HG03442 (cell line): ENCODE data around the gene PDE3B.
A peak's percentile ranks its signal among the peaks of the same experiment; 100 is the strongest.
"Not testable (repeated sequence)": the region's sequence is repeated elsewhere in the genome, so short reads cannot be mapped to it uniquely, and the experiment has no call there.

Source experiments
- ATAC-seq: cut with Tn5 transposase; IDR thresholded peaks from one replicate; pipeline ENCODE4 v1.9.1; 2021; ENCODE audit warnings: mild to moderate bottlenecking, moderate library complexity; ENCODE audit not compliant: unreplicated experiment

The PDE3B gene

DNA sequence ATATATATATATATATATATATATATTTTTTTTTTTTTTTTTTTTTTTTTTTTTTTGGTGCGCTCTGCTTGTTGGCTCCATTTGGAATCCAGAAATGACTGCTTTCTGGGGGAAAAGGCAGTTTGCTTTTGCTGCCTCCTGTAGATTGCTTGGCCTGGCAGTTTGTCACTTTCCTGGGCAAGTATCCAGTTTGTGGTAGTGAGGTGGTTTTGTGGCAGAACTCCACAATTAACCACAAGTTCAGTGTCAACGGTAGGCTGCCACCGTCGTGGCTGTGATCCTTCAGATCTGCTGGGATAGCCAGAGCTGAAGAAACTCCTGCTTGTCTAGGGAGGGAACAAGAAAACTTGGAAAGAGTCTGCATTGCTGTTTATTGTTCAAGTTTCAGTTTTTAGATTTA, 5.0 kb upstream of the PDE3B start:
- ATAC-seq, result no peak

DNA sequence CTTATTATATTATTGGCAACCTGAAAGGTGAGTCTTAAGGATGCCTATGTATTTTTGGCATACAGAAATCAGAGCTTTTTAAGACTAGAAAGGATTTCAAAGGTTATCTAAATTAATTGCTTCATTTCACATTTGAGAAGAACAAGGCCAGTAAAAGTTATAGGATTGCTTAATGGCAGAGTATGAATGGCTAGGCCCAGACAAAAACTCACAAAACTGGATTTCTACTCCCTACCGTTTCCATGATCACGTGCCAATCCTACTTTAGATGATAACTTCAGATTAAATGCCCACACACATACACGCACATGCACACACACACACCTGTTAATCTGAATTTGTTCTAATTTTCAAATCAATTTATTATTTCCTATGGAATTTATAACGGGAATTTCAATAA, 1.8 kb upstream of the PDE3B start:
- ATAC-seq, result no peak

DNA sequence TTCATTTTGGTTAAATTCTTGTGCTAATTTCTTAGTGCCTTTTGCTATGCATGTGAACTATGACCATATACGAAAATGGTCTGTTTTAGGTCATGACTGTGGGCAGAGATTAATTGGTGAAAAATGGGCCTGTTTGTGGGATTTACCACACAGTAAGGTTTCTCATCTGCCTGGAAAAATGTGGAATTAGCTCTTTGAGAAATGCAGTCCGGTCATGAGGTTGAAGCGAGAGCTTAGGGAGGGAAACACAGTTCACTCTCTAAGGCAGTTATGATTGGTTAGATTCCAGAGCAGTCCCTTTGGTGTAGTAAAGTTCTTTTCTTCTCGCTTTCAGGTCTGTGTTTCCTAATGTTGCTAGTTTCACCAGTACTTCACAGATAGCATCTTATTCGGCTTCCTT, 1.2 kb upstream of the PDE3B start:
- no peak for ATAC-seq

DNA sequence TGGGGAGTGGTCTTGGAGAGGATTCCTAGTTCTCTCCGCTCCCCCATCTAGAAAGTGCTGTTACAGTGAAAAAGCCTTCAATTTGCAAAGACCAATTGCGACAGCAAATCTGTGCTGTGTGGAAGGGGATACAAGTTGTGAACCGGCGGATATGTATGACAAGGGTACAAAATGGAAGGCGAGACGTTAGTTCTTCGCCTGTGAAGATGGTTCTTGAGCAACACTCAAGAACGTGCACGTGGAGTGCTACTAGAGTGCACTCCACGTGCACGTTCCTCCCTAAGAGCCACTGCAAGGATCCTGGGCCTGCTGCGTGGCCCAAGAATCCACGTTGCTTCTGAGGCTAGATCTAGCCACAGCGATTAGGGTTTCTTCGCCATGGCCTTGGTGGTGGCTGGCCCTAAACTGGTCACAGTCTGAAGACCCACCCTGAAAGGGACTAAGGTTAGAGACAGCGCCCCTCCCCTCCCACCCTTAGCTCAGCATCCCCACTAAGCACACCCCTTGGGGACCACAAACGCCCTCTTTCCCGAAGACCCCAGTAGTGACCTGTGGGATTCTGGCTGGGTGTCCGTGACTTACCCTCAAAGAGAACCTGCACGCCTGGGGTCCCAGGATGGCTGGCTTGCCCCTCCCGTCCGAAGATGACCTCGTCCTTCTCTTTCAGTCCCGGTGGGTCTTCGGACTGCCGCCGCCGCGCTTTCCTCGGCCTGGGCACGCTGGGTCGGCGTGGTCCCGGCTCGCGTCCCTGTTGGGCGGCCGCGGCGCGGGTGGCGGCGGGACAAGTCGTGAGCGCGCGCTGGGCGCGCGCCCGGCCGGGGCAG, 519 bp upstream of the PDE3B start:
- no peak for ATAC-seq

DNA sequence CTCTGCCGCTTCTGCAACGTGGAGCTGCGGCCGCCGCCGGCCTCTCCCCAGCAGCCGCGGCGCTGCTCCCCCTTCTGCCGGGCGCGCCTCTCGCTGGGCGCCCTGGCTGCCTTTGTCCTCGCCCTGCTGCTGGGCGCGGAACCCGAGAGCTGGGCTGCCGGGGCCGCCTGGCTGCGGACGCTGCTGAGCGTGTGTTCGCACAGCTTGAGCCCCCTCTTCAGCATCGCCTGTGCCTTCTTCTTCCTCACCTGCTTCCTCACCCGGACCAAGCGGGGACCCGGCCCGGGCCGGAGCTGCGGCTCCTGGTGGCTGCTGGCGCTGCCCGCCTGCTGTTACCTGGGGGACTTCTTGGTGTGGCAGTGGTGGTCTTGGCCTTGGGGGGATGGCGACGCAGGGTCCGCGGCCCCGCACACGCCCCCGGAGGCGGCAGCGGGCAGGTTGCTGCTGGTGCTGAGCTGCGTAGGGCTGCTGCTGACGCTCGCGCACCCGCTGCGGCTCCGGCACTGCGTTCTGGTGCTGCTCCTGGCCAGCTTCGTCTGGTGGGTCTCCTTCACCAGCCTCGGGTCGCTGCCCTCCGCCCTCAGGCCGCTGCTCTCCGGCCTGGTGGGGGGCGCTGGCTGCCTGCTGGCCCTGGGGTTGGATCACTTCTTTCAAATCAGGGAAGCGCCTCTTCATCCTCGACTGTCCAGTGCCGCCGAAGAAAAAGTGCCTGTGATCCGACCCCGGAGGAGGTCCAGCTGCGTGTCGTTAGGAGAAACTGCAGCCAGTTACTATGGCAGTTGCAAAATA, 816 bp downstream of the PDE3B start:
- peak; percentile 46 for ATAC-seq

DNA sequence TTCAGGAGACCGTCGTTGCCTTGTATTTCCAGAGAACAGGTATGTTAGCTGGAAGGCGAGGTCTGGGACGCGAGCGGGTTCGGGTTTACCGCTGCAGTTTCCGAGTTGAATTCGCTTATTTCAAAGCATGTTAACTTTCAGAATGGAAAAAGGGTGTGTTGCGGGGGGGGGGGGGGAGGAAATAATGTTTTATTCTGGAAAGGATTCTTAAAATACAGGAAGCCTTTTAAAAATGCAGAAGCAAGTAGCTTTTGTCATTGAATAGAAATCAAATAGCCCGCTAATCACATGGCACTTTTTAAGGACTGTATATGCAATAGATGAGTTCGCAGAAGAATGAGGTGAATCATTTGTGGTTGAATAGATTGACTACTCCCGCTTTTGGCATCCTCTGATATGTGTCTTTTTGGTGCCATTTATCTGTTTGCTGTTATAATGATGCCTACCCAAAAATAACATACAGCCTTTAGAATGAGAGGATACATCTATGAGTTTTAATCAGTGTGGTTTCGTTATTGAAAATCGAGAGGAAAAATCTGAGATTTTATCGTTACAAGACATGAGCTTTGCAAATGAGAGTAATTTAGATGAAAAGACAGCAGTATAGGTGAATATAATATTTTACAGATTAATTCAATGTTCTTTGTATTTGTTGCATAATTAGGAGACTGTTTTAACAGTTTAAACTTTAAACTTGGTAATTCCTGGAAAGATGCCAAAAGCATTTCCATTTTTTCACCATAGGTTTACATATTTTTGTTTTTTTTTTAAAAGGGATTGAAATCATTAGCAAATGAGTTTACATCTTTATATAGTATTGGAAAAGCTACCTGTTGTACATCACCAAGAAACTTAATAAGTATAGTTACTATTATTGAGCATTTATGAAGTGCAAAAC, 1.7 kb downstream of the PDE3B start:
- ATAC-seq, result no peak

DNA sequence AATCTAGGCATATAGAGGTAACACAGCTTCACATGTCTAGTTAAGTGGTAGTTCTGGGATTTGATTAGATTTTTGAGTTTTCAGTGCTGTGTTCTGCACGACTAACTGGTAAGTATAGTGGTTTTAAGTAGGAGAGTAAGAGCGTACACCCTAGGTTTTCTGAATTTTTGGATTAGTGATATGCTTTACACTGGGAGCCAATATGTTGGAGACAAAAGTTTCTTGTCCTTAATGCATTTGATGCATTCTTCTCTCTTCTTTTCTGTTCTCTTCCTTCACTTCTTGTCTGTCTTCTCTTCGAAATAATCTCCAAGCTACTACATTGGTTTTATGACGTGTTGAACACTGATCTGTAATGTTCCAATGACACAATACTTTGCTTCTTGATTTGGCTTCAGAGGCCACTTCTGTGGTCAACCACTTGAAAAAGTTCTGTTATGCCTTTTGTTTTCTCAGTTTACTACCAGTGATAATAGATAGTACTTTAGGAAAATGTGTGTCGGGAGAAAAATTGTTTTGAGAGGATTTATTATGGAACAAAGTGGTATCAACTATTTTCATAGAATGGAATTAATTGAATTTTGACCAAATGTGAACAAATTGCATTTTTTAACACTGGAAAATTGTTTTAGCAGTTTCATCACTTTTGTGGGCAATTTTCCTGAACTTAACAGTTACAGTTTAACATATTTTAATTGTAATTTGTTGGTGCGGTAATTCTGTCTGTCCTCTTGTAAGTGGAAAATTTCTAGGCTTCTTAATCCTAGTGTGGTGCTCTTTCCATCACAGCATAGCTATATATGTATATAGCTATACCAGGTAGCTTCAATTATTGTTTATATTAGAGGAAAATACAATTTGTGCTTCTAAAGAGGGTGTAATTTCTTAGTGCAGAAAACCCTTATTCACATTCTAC, 2.6 kb downstream of the PDE3B start:
- ATAC-seq, result no peak

DNA sequence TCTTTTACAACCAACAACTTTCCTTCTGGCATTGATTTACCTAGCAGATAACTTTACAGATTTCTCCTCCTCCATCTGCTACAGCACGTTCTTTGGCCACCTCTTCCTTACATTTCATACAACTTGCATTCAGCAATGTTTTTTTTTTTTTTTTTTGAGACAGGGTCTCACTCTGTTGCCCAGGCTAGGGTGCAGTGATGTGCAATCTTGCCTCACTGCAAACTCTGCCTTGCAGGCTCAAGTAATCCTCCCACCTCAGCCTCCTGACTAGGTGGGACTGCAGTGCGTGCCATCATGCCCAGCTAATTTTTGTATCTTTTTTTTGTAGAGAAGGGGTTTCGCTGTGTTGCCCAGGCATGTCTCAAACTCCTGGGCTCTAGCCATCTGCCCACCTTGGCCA, 6.5 kb downstream of the PDE3B start:
- ATAC-seq, result no peak

DNA sequence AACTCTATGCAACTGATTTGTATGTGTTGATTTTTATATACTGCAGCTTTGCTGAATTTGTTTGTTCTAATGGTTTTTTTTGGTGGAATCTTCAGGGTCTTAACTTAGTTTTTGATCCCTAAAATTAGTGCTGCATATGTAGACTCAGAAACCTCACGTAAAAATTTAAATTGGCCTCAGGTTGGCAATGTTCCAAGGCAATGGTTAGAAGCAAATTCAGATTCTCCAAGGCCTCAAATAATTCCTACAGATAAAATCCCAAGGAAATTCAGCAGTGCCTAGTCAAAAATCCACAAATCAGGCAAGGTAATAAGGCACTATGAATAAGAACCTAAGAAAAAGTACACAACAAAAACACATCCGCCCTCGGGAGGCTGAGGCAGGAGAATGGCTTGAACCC, 9.5 kb downstream of the PDE3B start:
- no peak for ATAC-seq

DNA sequence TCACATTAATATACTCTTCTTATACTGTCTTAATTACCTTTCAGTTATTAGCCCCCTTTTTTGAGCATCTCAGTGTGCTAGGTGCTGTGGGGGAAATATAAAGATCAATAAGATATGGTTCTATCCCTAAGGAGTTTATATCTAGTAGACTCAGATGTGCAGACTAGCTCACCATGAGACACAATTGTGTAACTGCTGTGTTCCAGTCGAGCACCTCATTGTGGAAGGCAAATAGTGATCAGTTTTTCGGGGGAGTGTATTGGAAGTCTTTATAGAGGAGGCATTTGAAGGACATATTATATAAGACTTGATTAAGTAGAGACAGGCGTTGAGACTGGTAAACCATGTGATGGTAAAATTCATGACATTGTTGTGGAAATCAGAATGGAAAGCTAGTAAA, 11.8 kb downstream of the PDE3B start:
- ATAC-seq, result no peak

DNA sequence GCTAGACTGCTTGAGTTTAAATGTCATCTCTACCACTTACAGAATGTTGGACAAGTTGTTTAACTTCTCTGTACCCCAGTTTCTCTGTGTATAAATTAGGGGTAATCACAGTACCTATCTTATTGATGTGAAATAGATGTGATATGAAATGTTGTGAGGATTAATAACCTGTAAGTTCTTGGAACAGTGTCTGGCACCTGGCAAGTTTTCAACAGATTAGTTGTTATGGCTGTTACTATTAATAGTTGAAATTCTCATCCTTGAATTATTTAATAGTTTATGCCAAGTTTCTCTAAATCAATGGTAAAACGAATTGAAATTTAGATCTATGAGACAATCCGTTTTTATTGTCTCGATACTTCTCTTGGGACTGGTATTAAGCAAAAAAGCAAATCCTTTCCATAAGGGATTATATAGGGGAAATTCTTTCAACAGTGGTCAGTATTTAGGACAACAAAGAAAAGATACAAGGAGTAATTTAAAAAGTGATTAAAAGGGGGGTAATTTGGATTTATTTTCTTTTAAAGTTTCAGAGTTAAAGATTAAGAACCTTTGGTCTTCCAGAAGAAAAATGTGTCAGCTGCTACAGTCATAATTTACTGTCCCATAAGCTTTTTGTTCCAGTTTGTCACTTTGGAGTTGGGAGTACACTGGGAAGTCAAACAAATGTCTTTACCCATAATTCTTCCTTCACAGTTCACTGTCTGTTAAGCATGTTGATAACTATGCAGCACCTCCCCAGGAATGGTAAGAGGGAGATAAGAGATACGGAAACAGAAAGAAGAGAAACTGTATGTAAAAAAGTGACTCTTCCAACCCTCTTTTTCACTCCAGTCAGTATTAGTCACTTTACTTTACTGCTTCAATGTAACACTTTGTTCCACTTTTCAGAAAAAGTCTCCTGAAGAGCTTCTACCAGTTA, 13.2 kb downstream of the PDE3B start:
- no peak for ATAC-seq

DNA sequence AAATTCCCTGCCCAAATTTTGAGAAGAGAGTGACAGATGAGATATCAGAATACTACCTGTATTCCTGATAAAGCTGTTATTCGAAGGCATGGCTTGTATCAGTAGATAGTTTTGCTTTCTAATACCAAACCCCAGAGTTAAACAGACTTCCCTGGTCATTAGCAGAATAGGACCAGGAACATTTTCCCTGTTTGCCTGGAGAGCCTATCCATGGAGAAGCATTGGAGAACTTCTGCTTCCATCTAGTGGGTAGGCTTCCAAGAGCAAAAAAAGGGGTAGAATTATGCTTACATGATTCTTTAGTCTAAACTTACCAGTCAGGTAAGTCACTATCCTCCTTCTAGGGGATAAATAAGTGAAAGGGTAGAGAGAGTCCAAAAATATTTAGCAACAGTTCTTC, 14.2 kb downstream of the PDE3B start:
- ATAC-seq, result no peak

DNA sequence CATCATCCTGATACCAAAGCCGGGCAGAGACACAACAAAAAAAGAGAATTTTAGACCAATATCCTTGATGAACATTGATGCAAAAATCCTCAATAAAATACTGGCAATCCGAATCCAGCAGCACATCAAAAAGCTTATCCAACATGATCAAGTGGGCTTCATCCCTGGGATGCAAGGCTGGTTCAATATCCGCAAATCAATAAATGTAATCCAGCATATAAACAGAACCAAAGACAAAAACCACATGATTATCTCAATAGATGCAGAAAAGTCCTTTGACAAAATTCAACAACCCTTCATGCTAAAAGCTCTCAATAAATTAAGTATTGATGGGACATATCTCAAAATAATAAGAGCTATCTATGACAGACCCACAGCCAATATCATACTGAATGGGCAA, 21.3 kb downstream of the PDE3B start:
- not testable (repeated sequence) for ATAC-seq

DNA sequence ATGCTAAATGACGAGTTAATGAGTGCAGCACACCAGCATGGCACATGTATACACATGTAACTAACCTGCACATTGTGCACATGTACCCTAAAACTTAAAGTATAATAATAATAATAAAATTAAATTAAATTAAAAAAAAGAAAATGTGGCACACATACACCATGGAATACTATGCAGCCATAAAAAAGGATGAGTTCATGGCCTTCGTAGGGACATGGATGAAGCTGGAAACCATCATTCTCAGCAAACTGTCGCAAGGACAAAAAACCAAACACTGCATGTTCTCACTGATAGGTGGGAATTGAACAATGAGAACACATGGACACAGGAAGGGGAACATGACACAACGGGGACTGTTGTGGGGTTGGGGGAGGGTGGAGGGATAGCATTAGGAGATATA, 23.7 kb downstream of the PDE3B start:
- ATAC-seq, result not testable (repeated sequence)

DNA sequence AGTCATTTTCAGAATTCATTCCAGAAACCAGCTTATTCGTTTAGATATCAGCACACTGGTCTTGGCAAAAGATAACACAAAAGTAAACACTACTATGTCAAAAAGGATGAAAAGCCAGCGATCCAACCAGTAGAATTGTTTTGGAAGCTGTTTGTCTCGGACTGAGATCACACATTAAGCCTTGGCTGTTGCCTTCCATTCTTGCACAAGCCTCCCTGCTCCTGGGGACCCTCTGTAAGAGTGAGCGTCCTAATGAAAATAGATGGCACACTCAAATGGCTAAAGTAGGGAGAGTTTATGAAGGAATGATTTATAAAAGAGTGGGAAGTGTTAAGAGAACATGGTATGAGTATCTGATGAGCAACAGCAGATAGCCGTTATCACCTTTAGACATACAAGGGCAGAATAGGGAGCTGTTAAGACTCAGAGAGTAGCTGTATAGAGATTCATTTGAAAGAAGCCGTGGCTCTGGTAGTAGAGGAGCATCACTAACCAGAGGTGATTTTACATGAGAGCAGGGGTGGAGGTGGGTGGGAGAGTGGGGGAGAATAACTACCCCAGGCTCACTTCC, 25.2 kb downstream of the PDE3B start:
- no peak for ATAC-seq

DNA sequence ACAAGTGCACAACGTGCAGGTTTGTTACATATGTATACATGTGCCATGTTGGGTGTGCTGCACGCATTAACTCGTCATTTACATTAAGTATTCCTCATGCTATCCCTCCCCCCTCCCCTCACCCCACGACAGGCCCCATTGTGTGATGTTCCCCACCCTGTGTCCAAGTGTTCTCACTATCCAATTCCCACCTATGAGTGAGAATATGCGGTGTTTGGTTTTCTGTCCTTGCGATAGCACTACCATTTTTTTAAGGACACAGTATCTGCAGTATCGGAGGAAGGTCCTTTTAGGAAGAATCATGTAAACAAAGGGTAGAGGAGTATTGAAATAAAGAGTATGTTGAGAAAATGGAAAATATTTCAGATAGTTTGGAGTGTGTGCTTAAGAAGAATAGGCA, 25.9 kb downstream of the PDE3B start:
- ATAC-seq, result no peak

DNA sequence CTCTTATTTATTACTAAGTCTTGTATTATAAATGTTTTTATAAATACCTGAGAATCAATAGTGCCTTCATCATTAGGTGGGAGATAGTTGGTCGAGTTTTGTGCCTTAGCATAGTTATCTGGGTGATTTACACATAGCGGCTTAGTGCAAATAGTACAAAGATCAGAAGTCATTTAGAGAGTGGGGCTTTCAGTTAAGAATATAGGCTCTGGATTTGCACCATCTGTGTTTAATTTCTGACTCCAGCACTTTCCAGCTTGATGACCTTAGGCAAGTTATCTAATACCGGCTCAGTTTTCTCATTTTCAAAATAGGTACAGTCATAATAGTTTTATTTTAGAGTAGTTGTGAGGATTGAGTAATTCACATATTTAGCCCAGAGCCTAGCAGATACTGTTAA, 26.4 kb downstream of the PDE3B start:
- ATAC-seq, result no peak

DNA sequence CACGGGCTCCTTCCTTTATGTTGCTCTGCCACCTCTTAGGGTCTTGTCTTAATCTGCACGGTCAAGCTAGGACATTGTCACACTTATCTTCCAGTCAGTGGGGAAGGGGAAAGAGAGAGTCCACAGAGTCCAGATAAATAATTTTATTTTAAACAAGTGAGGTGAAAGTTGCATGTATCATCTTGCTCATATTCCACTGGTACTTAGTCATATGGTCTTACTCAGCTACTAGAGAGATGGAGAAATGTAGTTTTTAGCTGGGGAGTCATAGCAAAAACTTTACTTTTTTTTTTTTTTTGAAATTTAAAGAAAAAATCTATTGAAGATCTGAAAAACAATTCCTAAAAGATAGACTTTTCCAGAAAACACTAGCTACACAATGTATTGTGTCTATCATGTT, 29.0 kb downstream of the PDE3B start:
- ATAC-seq, result no peak

DNA sequence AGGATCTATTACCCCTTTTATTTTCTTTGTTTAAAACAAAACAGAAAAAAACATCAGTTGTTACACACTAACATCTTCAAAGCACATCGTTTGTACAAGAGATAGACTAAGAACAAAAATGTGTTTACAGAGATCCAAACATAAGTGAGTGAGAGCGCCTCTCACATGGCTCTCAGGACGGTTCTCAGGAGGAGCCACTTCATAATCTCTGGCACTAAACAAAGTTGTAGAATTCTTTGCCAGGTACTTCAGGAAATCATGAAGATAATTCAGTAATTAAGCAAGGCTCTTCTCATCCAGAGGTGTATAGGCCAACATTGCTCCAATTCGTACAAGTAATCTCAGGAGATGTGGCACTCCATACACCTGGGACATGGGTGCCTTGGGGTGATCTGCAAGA, 29.8 kb downstream of the PDE3B start:
- ATAC-seq, result no peak
